ENCODE results near the gene RPL28.

DNA sequence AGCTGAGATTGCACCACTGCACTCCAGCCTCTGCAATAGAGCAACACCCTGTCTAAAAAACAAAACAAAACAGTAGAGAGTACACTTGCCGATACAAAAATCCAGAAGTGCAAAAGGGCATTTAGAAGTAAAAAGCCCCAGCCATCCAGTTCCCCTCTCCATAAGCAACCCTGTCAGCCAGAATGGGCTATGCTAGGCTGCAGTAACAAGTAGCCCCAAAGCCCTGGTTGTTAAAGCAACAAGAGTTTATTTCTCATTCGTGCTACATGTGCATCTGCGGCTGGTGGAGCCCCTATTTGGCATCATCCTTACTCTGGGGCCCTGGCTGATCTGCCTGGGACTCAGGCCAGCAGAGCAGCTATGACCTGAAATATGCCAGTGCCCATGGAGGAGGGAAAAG lies 38.8 kb downstream of the RPL28 start:
- TF ChIP-seq SP1 (IDR thresholded peaks at IDR 0.05) (no peak), FOXA1 (IDR thresholded peaks at IDR 0.05) (no peak), SUZ12 (IDR thresholded peaks at IDR 0.05) (no peak)

Data from HEK293T (cell line).